Keratinocyte (primary cell): ENCODE results near the gene ATXN7. TPM values are rescaled to one million over a fixed set of nuclear protein-coding genes. Genes with fewer than 3 reads are reported as not detected.

ENCODE experiments used
- DNase-seq: peaks from one replicate; pipeline ENCODE4 v3.0.0-alpha.2; 2011; ENCODE audit warnings: low read depth, missing footprints, low spot score
- FAIRE-seq: peaks from 2 replicates; lab custom pipeline; 2011; peaks lifted over from hg19 to GRCh38; lab: Jason Lieb, UNC
- H2AFZ ChIP-seq: 2 replicates; pipeline ENCODE4 v1.6.0; 2012; ENCODE audit warnings: low read length, control low read depth, inconsistent platforms; ENCODE audit not compliant: control insufficient read depth
- H3K27ac ChIP-seq: 2 replicates; pipeline ENCODE4 v1.5.1; 2011; ENCODE audit warnings: low read length; ENCODE audit not compliant: control insufficient read depth, insufficient read depth
- H3K27me3 ChIP-seq: 3 replicates; pipeline ENCODE4 v1.6.0; 2011; ENCODE audit warnings: low read length; ENCODE audit not compliant: control insufficient read depth, insufficient read depth; ENCODE audit errors: extremely low read depth
- H3K36me3 ChIP-seq, 2 experiments: 2 replicates in 1 of 2; 3 replicates in 1 of 2; pipeline ENCODE4 v1.5.1; 2011; ENCODE audit warnings: low read length in 2 of 2, mild to moderate bottlenecking in 1 of 2; ENCODE audit not compliant: control insufficient read depth in 2 of 2, insufficient read depth in 2 of 2; ENCODE audit errors: extremely low read depth in 1 of 2
- H3K4me1 ChIP-seq: 3 replicates; pipeline ENCODE4 v1.5.1; 2011; ENCODE audit warnings: low read length; ENCODE audit not compliant: control insufficient read depth, insufficient read depth; ENCODE audit errors: extremely low read depth
- H3K4me2 ChIP-seq: 3 replicates; pipeline ENCODE4 v1.6.0; 2011; ENCODE audit warnings: low read depth, low read length; ENCODE audit not compliant: control insufficient read depth, insufficient read depth; ENCODE audit errors: extremely low read depth
- H3K4me3 ChIP-seq, 3 experiments: fragments of 200-600 bp in 1 of 3; sonication (generic) in 1 of 3; 2 replicates in 2 of 3; 3 replicates in 1 of 3; pipeline ENCODE4 v1.5.1; 2011 to 2016; ENCODE audit warnings: low read length in 3 of 3, mild to moderate bottlenecking in 3 of 3, control low read depth in 2 of 3, inconsistent platforms in 1 of 3, low read depth in 1 of 3, mixed read lengths in 1 of 3, mixed run types in 1 of 3, moderate library complexity in 1 of 3; ENCODE audit not compliant: control insufficient read depth in 2 of 3, insufficient read depth in 2 of 3; ENCODE audit errors: extremely low read depth in 1 of 3
- H3K79me2 ChIP-seq: 2 replicates; pipeline ENCODE4 v1.6.0; 2012; ENCODE audit warnings: low read length; ENCODE audit not compliant: control insufficient read depth, insufficient read depth
- H3K9ac ChIP-seq: 3 replicates; pipeline ENCODE4 v1.6.0; 2011; ENCODE audit warnings: low read length; ENCODE audit not compliant: control insufficient read depth, insufficient read depth; ENCODE audit errors: extremely low read depth
- H3K9me1 ChIP-seq: 3 replicates; pipeline ENCODE4 v1.6.0; 2011; ENCODE audit warnings: low read length; ENCODE audit not compliant: control insufficient read depth, insufficient read depth; ENCODE audit errors: extremely low read depth
- H3K9me3 ChIP-seq: 2 replicates; pipeline ENCODE4 v1.5.1; 2012; ENCODE audit warnings: low read depth, low read length; ENCODE audit not compliant: control insufficient read depth
- H4K20me1 ChIP-seq: 3 replicates; pipeline ENCODE4 v1.6.0; 2011; ENCODE audit warnings: low read length; ENCODE audit not compliant: control insufficient read depth, insufficient read depth; ENCODE audit errors: extremely low read depth
- EZH2 ChIP-seq: IDR thresholded peaks from one replicate; pipeline ENCODE4 v1.6.1; 2012; ENCODE audit warnings: inconsistent platforms, mild to moderate bottlenecking, low read length, moderate library complexity
- dilution Hi-C: fragments of 300-500 bp; cut with MboI; formaldehyde crosslinking; loops from one replicate; pipeline ENCODE4 v1.7.0; 2020; ENCODE audit warnings: low sequenced_read_pairs; ENCODE audit not compliant: extremely low pct_ligation_motif_present
- polyA plus RNA-seq, 5 experiments: library from polyadenylated mRNA; depleted of rRNA in 3 of 5; stranded (reverse) in 3 of 5; stranded (forward) in 1 of 5; unstranded in 1 of 5; fragments of >200 nt; gene quantifications; 1 replicate in 1 of 5; 2 replicates in 3 of 5; 3 replicates in 1 of 5; pipeline versions ENCODE4 v1.2.1 to v1.2.3, GENCODE V29; 2011 to 2012; ENCODE audit warnings: missing spikeins in 2 of 5, low read depth in 1 of 5, low replicate concordance in 1 of 5
- TF ChIP-seq, protein P1 (sequence below), 3 experiments: IDR thresholded peaks in 1 of 3; conservative IDR thresholded peaks in 1 of 3; optimal IDR thresholded peaks in 1 of 3; 2 replicates in 2 of 3; 3 replicates in 1 of 3; pipeline versions ENCODE3 to v1.5.1; 2011; ENCODE audit warnings: low read length in 3 of 3, mild to moderate bottlenecking in 3 of 3, moderate library complexity in 2 of 3, control low read depth in 1 of 3, inconsistent platforms in 1 of 3; ENCODE audit not compliant: insufficient read depth in 2 of 3; ENCODE audit errors: extremely low read depth in 1 of 3

ATXN7 gene
- polyA plus RNA-seq, 1 donor (not counting 4 experiments of a cell fraction or from before 2014, with no cell fraction given), result 8.8 TPM

DNA sequence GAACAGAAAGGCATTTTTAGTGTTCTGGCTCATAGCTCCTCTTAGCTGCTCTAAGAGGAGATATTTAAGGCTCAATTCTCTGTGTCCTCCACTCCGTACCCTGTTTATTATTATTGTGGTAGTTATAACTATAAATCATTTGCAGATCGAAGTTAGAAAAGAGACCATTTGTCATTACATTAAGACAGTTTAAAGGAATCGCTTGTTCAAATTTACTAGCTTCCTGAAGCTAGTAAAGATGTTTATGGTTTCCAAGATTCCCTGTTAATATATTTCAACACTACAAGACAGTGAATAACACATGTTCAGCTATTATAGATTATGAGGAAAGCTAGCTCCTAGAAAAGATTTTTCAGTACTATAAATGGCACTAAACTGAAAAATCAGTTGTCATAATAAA lies 12.6 kb downstream of the ATXN7 start:
- Histone ChIP-seq H3K9me1 (no peaks in the 10 kb centered on the region), H4K20me1 (peaks cover 2% of the 10 kb centered on the region), H3K9me3 (no peaks in the 10 kb centered on the region), H3K4me2 (no peak overlapping the region), H3K9ac (no peak overlapping the region), H3K4me3 (no peak overlapping the region), H3K27ac (no peak overlapping the region), H2AFZ (no peak overlapping the region), H3K36me3 (peaks cover 0 to 3% of the 10 kb centered on the region in 2 experiments), H3K4me1 (peaks cover 12% of the 10 kb centered on the region), H3K79me2 (peaks cover 72% of the 10 kb centered on the region), H3K27me3 (no peaks in the 10 kb centered on the region)
- FAIRE-seq, result no peak
- TF ChIP-seq, protein P1, sequence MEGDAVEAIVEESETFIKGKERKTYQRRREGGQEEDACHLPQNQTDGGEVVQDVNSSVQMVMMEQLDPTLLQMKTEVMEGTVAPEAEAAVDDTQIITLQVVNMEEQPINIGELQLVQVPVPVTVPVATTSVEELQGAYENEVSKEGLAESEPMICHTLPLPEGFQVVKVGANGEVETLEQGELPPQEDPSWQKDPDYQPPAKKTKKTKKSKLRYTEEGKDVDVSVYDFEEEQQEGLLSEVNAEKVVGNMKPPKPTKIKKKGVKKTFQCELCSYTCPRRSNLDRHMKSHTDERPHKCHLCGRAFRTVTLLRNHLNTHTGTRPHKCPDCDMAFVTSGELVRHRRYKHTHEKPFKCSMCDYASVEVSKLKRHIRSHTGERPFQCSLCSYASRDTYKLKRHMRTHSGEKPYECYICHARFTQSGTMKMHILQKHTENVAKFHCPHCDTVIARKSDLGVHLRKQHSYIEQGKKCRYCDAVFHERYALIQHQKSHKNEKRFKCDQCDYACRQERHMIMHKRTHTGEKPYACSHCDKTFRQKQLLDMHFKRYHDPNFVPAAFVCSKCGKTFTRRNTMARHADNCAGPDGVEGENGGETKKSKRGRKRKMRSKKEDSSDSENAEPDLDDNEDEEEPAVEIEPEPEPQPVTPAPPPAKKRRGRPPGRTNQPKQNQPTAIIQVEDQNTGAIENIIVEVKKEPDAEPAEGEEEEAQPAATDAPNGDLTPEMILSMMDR (optimal IDR thresholded peaks at IDR 0.05 in 1 of 3, IDR thresholded peaks at IDR 0.05 in 1 of 3, conservative IDR thresholded peaks at IDR 0.05 in 1 of 3; ENCODE audit: extremely low read depth in 1 of 3, insufficient read depth in 2 of 3, low read length in 3 of 3), result no peak
- no peak for TF ChIP-seq EZH2
- dilution Hi-C loops, result no loop called here
- no peak for DNase-seq

GRCh38 chr3:63877737-63878393 lies 14.2 kb downstream of the ATXN7 start:
- Histone ChIP-seq H3K4me2 (no peak overlapping the region), H3K4me1 (peaks cover 4% of the 10 kb centered on the region), H3K9me1 (no peaks in the 10 kb centered on the region), H3K27me3 (no peaks in the 10 kb centered on the region), H4K20me1 (peaks cover 5% of the 10 kb centered on the region), H2AFZ (no peak overlapping the region), H3K9ac (no peak overlapping the region), H3K9me3 (no peaks in the 10 kb centered on the region), H3K4me3 (no peak overlapping the region), H3K36me3 (peaks cover 0 to 3% of the 10 kb centered on the region in 2 experiments), H3K79me2 (peaks cover 80% of the 10 kb centered on the region), H3K27ac (no peak overlapping the region)
- no peak for FAIRE-seq
- no peak for DNase-seq
- TF ChIP-seq, protein P1 (optimal IDR thresholded peaks at IDR 0.05 in 1 of 3, IDR thresholded peaks at IDR 0.05 in 1 of 3, conservative IDR thresholded peaks at IDR 0.05 in 1 of 3; ENCODE audit: extremely low read depth in 1 of 3, insufficient read depth in 2 of 3, low read length in 3 of 3), result no peak
- no peak for TF ChIP-seq EZH2
- dilution Hi-C loops, result no loop called here
